Right kidney (tissue), 9 donors: Measurements from ENCODE around the gene SPSB1.

Source experiments
- DNase-seq: peaks from one replicate; pipeline ENCODE4 v3.0.0-alpha.2; 2016
- long read RNA-seq, 8 donors: transcript quantifications; one replicate each; lab custom pipeline, GENCODE V29; 2026

The SPSB1 gene
- long read RNA-seq, donor 1, transcript SPSB1-203 (2 exons, 1,007 nt): minor isoform, 5 of 11 reads
- long read RNA-seq, donor 1, transcript SPSB1-201 (3 exons, 3,120 nt): major isoform, 6 of 11 reads
- long read RNA-seq, donor 1, partial matches to known transcripts: 0 of 11 reads
- long read RNA-seq, donor 1, other reads (novel, unspliced or antisense): 0 of 11 reads
- long read RNA-seq, donor 2, partial matches to known transcripts: 0 of 1 reads
- long read RNA-seq, donor 2, other reads (novel, unspliced or antisense): 0 of 1 reads
- long read RNA-seq, donor 3, partial matches to known transcripts: 0 of 3 reads
- long read RNA-seq, donor 3, other reads (novel, unspliced or antisense): 0 of 3 reads
- long read RNA-seq, donor 4, transcript SPSB1-201 (3 exons, 3,120 nt): major isoform, 5 of 6 reads
- long read RNA-seq, donor 4, partial matches to known transcripts: 0 of 6 reads
- long read RNA-seq, donor 4, other reads (novel, unspliced or antisense): 0 of 6 reads
- long read RNA-seq, donor 5, partial matches to known transcripts: 0 of 2 reads
- long read RNA-seq, donor 5, other reads (novel, unspliced or antisense): 0 of 2 reads
- long read RNA-seq, donor 6, transcript SPSB1-201 (3 exons, 3,120 nt): major isoform, 5 of 6 reads
- long read RNA-seq, donor 6, partial matches to known transcripts: 0 of 6 reads
- long read RNA-seq, donor 6, other reads (novel, unspliced or antisense): 0 of 6 reads
- long read RNA-seq, donor 7, transcript SPSB1-201 (3 exons, 3,120 nt): major isoform, 7 of 10 reads
- long read RNA-seq, donor 7, partial matches to known transcripts: 0 of 10 reads
- long read RNA-seq, donor 7, other reads (novel, unspliced or antisense): 0 of 10 reads
- long read RNA-seq, donor 8, partial matches to known transcripts: 0 of 5 reads
- long read RNA-seq, donor 8, other reads (novel, unspliced or antisense): 0 of 5 reads

DNA sequence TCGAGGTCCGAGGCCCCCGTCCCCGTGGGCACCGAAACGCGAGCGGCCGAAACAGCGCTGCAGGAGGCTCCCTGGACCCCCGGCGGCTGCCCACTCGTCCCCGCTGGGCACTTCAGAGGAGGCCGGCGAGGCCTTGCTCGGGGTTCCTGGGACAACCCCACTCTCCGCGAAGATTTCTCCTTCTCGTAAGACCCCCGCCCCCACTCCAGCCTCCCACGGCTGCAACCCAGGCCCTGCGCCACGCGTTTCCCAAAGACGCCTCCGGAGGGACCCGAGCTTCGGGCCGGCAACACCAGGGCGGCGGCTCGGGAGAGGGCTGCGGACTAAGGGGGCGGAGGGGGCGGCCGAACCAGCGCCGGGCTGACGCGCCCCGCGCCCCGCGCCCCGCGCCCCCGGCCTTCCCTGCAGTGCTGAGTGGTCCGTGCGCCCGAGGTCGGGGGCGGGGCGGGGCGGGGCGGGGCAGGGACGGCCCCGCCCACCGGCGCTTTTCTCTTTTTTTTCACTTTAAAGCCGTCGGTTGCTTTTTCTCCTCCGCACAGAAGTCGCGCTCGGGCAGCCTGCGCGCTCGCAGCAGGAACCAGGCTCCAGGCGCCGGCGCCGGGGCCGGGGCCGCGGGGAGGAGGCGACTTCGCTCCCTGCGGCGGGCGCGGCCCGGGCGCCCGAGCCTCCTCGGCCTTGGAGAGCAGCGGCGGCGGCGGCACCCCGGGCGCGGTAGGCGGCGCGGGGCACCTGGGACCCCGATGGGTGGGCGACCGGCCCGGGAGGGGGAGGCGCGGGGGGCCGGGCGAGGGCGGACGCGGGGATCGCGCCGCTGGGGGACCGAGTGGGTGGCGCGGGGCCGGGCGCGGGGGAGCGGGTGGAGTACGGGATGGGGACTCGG, at the start of gene SPSB1:
TSS of gene SPSB1 (plus strand) at position 534 of the 880 bp plus-strand sequence. CDS start 62,998 bp downstream, outside the sequence.
- DNase-seq: peak; percentile 89

DNA sequence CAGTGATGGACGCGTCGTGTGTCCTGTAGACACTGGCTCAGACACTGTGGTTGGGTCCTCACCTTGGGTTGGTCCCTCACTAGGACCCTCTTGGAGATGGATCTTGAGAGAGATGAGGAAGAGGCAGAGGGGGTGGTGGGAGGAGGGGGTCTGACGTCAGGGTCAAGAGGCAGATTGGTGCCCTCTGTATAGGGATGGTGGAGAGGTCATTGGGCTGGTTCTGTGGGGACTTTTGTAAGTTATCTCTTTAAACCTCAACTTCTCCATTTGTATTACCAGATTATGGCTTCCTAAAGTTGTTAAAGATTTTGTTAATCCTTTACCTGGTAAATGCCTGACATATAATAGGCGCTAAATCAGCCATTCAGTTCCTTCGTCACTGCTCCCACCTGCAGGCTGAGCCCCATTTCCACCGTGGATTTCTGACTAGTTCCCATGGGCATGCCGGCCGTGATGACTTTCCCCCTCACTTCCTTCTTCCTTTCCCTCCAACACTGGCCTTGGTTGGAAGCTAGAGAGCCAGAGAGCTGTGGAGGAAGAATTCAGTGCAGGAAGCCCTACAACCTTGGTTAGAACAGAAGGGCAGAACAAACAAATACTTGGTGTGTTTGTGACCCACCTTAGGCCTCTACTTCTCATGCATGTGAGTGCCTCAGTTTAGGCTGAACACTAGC, 49.5 kb upstream of the SPSB1 start:
- no peak for DNase-seq

DNA sequence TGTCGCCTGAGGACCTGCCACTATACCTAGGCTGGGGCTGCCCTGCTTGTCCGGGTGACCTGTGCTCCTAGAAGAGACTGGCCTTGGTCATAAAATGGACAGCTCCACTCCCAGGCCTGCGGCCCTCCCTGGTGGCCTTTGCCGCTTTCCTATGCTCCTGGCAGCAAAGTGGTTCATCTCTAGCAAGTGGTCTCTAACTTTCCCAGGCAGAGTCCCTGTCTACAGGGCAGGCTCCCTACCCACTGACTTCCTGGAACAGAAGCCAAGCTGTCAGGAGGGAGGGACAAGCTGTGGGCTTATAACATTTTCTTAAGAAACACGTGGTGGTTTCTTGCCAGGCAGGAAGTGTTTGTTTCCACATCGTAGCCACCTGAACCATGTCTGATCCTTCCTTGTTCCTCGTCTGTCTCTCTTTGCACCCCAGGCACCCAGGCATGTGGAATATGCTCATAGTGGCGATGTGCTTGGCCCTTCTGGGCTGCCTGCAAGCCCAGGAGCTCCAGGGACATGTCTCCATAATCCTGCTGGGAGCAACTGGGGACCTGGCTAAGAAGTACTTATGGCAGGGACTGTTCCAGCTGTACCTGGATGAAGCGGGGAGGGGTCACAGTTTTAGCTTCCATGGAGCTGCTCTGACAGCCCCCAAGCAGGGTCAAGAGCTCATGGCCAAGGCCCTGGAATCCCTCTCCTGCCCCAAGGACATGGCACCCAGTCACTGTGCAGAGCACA, 48.0 kb upstream of the SPSB1 start:
- no peak for DNase-seq

DNA sequence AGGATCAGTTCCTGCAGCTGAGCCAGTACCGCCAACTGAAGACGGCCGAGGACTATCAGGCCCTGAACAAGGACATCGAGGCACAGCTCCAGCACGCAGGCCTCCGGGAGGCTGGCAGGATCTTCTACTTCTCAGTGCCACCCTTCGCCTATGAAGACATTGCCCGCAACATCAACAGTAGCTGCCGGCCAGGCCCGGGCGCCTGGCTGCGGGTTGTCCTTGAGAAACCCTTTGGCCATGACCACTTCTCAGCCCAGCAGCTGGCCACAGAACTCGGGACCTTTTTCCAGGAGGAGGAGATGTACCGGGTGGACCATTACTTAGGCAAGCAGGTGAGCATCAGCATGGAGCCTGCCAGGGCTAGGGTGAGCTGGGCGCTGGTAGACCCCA, 47.5 kb upstream of the SPSB1 start:
- DNase-seq: no peak

DNA sequence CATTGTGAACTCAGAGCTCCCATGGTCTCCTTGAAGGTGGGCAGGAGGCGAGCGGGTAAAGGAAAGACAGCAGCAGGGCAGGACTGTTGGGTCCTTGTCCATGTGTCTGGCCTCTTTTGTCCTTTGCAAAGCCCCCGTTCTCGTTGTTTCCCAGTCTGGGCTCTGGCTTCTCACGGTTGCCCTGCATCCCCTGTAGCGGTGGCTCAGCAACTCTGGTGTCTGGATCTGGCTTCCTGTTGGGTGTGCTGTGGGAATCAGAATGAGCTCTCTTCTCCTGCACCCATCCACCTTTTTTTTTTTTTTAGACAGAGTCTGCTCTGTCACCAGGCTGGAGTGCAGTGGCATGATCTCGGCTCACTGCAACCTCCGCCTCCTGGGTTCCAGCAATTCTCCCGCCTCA, 47.0 kb upstream of the SPSB1 start:
- no peak for DNase-seq

DNA sequence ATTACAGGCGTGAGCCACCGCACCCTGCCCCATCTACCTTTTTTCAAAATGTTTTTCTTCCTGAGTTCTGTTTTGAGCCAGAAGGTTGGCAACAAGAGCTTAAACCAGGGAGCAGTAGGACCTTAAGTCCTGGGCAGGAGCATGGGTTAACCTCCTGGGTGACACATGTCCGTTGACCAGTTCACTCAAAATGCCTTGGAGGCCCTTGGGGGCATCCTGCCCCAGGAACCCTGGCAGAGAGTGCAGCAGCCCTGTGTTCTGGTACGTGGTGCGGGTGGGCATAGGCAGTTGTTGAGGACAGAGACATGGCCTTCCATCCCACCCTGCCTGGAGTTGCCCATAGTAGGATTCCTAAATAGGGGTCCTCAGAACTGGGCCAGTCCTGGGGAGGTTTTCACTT, 46.5 kb upstream of the SPSB1 start:
- no peak for DNase-seq

DNA sequence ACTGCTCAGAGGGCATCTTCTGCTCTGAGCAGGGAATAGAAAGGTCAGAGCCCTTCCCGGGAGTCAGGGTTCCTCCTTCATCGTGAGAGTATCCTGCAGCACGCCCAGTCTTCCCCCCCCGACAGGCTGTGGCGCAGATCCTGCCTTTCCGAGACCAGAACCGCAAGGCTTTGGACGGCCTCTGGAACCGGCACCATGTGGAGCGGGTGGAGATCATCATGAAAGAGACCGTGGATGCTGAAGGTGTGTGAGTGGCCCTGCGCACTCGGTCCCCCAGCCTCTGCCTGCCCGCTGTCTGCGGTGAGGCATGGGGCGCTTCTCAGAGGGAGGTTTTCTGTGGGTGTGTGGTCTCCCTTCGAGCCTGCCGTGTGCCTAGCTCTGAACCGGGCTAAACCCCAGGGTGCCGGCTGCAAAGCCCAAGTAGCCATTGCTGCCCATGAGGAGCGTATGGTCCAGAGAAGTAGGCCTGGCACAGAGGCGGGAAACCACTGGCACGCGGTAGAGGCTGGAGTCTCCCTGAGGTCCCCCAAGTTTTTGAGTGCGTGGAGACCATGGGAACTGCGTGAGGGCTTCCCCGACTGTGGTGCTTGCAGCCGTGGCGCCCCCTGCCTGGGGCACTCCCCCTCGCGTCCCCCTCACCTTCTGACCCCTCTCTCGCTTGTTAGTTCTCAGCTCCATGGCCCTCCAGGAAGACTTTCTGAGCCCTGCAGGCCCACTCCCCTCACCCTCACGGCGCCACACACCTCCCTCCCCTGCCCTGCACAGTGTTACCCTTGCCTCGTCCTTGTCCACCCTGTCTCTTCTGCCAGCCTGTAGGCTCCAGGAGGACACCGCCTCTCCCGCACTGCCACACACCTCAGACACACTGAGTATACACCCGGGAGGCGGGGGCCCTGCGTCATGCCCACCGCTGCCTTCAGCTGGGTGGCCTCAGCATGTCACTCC, 45.6 kb upstream of the SPSB1 start:
- no peak for DNase-seq

DNA sequence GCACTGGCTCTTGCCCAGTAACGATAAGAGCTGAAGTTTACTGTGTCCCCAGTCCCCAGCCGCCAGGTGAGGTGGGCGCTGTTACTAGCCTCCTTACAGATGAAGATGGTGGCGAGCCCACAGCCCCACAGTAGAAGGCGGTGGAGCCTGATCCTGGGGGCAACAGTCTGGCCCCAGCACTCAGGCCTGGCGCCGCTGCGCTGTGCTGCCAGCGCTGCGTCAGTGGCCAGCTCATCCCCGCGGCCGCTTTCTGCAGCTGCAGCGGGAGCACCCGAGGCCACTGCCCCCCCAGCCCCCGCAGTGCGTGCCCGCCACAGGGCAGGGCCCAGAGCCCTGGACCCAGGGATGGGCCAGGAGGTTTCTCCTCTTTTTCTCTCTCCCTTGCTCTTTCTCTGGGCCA, 44.8 kb upstream of the SPSB1 start:
- DNase-seq: no peak

DNA sequence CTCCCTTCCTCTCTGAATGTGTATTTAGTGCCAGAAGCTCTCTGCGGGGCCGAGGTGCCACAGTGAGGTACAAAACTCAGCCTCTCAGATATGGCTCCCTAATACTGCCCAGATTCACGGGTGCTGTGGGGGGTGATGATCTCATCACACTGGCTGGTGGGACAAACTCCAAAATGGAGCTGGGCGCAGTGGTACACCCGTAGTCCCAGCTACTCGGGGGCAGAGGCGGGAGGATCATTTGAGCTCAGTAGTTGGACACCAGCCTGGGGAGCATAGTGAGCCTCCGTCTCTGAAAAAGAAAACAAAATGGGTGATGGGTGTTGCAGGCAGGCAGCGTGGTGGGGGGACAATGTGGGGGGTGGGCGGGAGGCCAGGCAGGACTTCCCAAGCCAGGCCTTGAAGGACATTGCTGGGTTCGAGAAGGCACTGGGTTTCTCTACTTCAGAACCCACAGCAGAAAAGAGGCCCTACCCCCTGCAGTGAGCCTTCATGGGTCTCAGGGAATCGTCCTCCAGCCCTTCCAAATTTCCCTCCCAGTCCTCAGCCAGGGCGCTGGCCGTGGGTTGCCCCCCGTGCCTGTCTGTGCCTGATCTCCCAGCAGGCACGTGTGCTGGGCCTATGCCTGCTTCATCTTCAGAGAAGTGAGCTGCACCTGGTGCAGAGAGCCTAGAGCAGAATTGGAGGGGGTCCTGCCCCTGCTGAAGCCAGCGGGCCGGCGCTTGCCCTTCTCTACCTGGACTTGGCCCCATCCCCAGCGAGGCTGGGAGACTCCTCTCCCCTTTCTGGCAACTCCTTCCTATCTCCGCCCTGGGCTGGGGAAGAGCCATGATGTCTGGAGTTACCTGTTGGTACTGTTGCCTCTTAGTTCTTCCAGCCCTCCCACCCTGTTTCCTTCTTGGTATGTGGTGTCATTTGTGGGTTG, 44.1 kb upstream of the SPSB1 start:
- no peak for DNase-seq

DNA sequence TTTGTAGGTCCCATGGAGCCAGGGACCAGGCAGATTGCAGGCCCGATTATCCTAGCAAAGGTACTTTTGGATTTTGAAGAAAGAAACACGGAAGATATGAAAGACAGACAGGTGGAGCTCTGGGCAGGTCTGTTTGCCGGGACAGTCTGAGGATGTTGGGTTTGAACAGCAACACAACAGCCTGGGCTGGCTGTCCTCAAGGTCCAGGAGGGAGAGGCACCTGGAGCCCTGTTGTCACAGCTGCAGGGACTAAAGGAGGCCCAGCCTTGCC, 43.5 kb upstream of the SPSB1 start:
- no peak for DNase-seq

DNA sequence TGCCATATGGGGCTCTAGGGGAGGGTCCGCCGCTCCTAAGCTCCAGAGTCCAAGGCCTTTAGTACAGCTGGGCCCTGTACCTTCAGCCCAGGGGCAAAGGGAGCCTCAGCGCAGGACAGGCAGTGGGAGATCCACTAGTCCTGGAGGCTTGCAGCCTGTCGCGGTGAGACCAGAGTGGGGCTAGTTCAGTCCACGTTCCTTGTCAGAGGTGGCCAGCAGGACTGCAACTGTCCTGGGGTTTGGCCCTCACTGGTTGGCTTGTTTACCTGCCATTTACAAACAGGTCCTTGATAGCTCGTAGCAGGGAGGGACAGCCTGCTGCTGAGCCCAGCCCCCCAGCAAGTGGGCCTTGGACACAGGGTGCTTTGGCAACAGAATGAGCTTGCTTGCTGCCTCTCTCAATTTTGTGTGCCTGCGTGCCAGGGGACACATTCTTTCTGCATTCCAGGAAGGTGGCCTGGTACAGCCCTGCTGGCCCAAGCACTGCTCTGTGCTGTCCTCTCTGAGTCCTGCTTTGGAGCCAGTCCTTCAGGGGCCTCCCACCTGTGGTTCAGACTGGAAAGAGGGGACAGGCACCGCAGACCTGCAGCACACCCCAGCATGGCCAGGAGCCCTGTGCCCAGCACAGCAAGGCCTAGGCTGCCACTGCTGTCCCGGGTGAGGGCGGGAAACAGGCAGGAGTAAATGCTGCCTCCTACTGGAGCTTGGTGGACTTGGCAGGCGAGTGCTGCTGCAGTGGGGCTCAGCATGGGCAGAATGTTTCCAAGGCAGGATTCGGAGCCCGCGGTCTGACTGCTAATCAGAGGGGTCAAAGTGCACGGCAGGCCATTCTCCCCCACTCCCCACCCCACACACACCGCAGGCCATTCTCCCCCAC, 42.9 kb upstream of the SPSB1 start:
- DNase-seq: peak; percentile 47

DNA sequence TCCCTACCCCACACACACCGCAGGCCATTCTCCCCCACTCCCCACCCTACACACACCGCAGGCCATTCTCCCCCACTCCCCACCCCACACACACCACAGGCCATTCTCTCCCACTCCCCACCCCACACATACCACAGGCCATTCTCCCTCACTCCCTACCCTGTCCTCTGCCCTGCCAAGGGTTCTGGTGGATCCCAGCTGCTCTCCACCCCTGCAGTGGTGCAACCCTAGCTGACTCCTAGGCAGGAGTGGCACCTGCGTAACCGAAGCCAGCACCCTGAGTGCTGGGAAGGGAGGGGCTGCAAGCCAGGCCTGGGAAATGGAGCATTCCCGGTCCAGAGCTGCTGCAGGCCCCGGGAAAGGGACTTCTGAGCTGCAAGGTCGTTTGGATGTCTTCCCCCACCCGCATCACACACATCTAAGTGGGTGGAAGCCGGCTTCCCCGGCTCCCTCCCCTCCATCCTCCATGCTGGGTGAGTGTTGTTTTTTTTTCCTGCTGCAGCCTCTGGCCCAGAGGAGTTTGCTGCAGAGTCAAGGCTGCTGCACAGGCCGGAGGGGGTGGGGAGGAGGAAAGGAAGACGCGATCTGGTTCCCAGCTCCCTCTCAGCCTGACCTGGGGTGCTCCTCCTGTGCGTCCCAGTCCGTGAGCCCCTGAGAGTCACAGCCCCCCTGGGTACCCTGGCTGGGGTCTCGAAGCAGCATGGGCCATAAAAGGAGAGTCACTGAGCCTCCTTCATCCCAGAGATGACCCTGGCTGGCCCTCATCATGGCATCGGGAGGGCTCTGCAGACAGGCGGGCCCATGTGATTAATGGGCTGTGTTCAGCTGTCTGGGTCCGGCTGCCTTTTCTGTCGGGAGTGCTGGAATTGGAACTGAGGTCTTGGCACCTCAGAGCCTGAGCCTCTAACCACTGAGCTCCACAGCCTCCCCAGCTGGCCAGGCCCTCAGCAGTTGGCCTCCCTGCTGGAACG, 42.0 kb upstream of the SPSB1 start:
- DNase-seq: peak; percentile 58

DNA sequence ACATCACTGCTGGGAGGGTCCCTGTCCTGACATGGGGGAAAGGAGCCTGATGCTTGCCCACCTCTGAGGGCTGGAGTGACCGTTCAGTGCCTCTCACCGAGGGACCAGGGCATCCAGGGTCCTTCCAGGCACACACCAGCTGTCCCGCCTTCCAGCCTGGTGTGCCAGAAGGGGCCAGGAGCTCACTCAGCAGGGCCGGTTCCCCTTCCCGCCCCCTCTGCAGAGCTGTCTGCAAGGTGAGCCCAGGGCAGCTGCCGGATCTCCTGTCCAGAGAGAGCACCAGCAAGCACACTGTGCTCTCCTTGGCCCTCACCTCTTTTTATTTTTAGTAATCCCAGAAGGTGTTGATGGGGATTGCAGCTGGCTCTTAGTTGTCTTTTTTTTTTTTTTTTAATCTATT, 41.2 kb upstream of the SPSB1 start:
- no peak for DNase-seq

DNA sequence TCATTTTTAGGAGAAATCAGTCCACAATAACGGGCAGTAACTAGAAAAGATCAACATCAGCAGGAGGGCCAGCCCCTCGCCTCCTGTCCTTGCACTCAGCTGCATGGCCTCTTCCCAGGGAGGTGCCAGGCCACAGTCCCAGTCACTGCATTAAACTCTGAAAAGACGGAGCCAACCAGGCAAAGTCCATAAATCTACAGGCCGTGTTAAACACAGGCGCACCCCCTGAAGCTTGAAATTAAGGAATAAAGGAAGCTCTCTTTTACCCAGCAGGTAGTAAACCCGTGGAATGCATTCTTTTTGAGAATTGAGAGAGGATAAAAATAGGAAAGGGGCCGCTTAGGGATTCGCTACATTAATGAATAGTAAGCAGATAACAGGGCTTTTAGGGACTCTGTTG, 39.7 kb upstream of the SPSB1 start:
- no peak for DNase-seq

DNA sequence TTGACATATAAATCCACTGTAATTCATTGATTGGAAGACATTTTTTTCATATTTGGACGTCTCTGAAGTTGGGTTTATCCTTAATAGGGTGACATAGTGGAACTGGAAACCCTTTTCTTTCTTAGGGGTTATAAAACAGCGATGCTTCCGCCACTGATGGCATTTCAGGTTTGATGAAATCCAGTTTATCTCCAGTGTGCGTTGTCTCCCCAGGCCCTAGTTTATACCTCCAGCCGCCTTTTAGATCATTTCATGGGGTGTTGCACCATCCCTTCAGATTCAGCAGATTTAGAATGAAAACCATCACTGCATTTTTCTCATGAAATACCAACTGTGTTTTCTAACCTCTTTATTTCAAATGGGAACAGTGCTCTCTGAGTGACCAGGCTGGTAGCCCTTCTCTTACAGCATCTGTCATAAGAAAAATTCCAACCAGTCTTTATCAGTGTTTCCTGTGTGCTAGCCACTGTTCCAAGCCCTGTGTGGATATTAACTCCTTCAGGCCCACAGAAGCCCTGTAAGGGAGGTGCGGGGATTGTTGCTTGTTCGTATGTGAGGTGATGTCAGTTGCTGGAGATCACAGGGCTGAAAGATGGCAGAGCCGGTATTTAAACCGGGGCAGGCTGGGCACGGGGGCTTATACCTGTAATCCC, 39.1 kb upstream of the SPSB1 start:
- no peak for DNase-seq

DNA sequence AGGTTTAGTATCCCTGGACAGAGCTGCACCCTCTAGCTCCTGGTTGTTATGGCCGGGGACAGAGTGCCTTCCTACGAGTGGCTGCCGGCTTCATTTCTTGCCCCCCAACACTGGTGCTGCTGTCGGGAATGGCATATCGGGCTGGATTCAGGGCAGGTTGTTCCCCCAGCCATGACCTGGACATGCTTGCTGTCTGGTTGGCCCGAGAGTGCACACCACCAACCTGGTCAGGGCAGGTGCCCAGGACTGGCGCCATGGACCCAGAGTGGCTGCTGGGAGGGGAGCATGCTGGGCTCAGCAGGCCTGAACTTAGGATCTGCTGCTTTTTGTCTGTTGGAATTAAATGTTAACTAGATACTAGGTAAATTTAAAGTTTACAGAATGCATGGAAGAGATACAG, 36.4 kb upstream of the SPSB1 start:
- DNase-seq: no peak
